Nucleus accumbens (tissue), 56 donors: ENCODE data around the gene GSTT2.

ENCODE experiments used
- DNase-seq, 56 donors: peaks; one replicate each; lab custom pipeline; 2025; lab: John Stamatoyannopoulos, UW

The GSTT2 gene

GRCh38 chr22:24007253-24008021 is 27.5 kb downstream of the GSTT2 start:
- no peak for DNase-seq

GRCh38 chr22:24008022-24008283 is 28.0 kb downstream of the GSTT2 start:
- no peak for DNase-seq

GRCh38 chr22:24008381-24009226 is 28.7 kb downstream of the GSTT2 start:
- no peak for DNase-seq

- no peak for DNase-seq
Measured at GRCh38 chr22:24009227-24010017, 29.5 kb downstream of the GSTT2 start.

GRCh38 chr22:24010018-24010391 is 30.1 kb downstream of the GSTT2 start:
- no peak for DNase-seq

GRCh38 chr22:24011735-24012068 is 31.8 kb downstream of the GSTT2 start:
- DNase-seq = no peak

- no peak for DNase-seq
Measured at GRCh38 chr22:24016156-24016555, 36.2 kb downstream of the GSTT2 start.

- no peak for DNase-seq
Measured at GRCh38 chr22:24021304-24021703, 41.4 kb downstream of the GSTT2 start.

GRCh38 chr22:24023204-24023789 is 43.4 kb downstream of the GSTT2 start:
- DNase-seq = no peak

- DNase-seq = no peak
Measured at GRCh38 chr22:24024354-24024753, 44.4 kb downstream of the GSTT2 start.

- DNase-seq = no peak
Measured at GRCh38 chr22:24025475-24025874, 45.5 kb downstream of the GSTT2 start.

GRCh38 chr22:24026056-24026455 is 46.1 kb downstream of the GSTT2 start:
- no peak for DNase-seq

- no peak for DNase-seq
Measured at GRCh38 chr22:24026733-24027132, 46.8 kb downstream of the GSTT2 start.

GRCh38 chr22:24027389-24027975 is 47.5 kb downstream of the GSTT2 start:
- no peak for DNase-seq

GRCh38 chr22:24027991-24028390 is 48.1 kb downstream of the GSTT2 start:
- no peak for DNase-seq

- DNase-seq = no peak
Measured at GRCh38 chr22:24028533-24028932, 48.6 kb downstream of the GSTT2 start.

GRCh38 chr22:24029304-24029703 is 49.4 kb downstream of the GSTT2 start:
- DNase-seq = no peak

GRCh38 chr22:24030186-24030702 is 50.3 kb downstream of the GSTT2 start:
- DNase-seq = no peak
